A549 (cell line): Measurements from ENCODE around the gene CD84.

Experiments
- CTCF ChIP-seq: fragments of >200 bp; sonication (Bioruptor Twin); formaldehyde crosslinking; IDR thresholded peaks from 3 replicates; pipeline ENCODE4 v1.5.1; 2016
- SMC3 ChIP-seq: fragments of >200 bp; sonication (Bioruptor Twin); formaldehyde crosslinking; IDR thresholded peaks from 3 replicates; pipeline ENCODE4 v1.6.1; 2018; ENCODE audit warnings: inconsistent platforms

- TF ChIP-seq CTCF (no peak), SMC3 (no peak)
Measured at GRCh38 chr1:160625725-160626498, 46.6 kb upstream of the CD84 start.
